Activated CD4-positive, alpha-beta T cell treated with anti-CD3 and anti-CD28 coated beads, Interleukin-2, amount 50 U/mL, for 48 hours (primary cell): Measurements from ENCODE around the gene EMX2.
"Not testable (repeated sequence)": the region's sequence is repeated elsewhere in the genome, so short reads cannot be mapped to it uniquely, and the experiment has no call there.

Source experiments
- DNase-seq, 2 experiments: peaks; one replicate each; pipeline ENCODE4 v3.0.0-alpha.2; 2020

The EMX2 gene

GRCh38 chr10:117542706-117543224 is at the start of gene EMX2:
EMX2 (plus strand) TSS chr10:117542746; CDS start chr10:117543268, 522 bp downstream.
- DNase-seq = no peak

GRCh38 chr10:117496031-117496430 is 46.5 kb upstream of the EMX2 start:
- no peak for DNase-seq

- DNase-seq = peak; percentile 74 to 79
These were observed 45.9 kb upstream of the EMX2 start for GRCh38 chr10:117496616-117497028.

GRCh38 chr10:117497736-117498135 is 44.8 kb upstream of the EMX2 start:
- DNase-seq = no peak

- no peak for DNase-seq
These were observed 43.1 kb upstream of the EMX2 start for GRCh38 chr10:117499248-117500105.

- DNase-seq = no peak
These were observed 42.1 kb upstream of the EMX2 start for GRCh38 chr10:117500456-117500855.

- DNase-seq = no peak
These were observed 41.0 kb upstream of the EMX2 start for GRCh38 chr10:117501460-117502035.

GRCh38 chr10:117502421-117503243 is 39.9 kb upstream of the EMX2 start:
- DNase-seq = no peak

- DNase-seq = no peak
These were observed 39.0 kb upstream of the EMX2 start for GRCh38 chr10:117503244-117504205.

GRCh38 chr10:117504562-117504961 is 38.0 kb upstream of the EMX2 start:
- no peak for DNase-seq

- DNase-seq = not testable (repeated sequence)
These were observed 35.5 kb upstream of the EMX2 start for GRCh38 chr10:117507081-117507480.

- no peak for DNase-seq
These were observed 33.0 kb upstream of the EMX2 start for GRCh38 chr10:117509573-117509972.

- DNase-seq = no peak
These were observed 30.8 kb upstream of the EMX2 start for GRCh38 chr10:117511601-117512390.

- DNase-seq = no peak
These were observed 27.6 kb upstream of the EMX2 start for GRCh38 chr10:117514971-117515370.

- no peak for DNase-seq
These were observed 25.9 kb upstream of the EMX2 start for GRCh38 chr10:117516681-117517080.

GRCh38 chr10:117518246-117518645 is 24.3 kb upstream of the EMX2 start:
- no peak for DNase-seq

GRCh38 chr10:117519286-117519685 is 23.3 kb upstream of the EMX2 start:
- no peak for DNase-seq

GRCh38 chr10:117519879-117520278 is 22.7 kb upstream of the EMX2 start:
- no peak for DNase-seq

GRCh38 chr10:117530791-117531190 is 11.8 kb upstream of the EMX2 start:
- no peak for DNase-seq

- DNase-seq = no peak
These were observed 11.1 kb upstream of the EMX2 start for GRCh38 chr10:117531371-117532002.

GRCh38 chr10:117532003-117532385 is 10.6 kb upstream of the EMX2 start:
- DNase-seq = no peak
